Activated T-cell treated with anti-CD3 and anti-CD28 coated beads, Interleukin-2, amount 50 U/mL, for 48 hours (primary cell): ENCODE results near the gene STIMATE.
A peak's percentile ranks its signal among the peaks of the same experiment; 100 is the strongest.

Source experiments
- DNase-seq, 2 experiments: peaks; one replicate each; pipeline ENCODE4 v3.0.0-alpha.2; 2020

The STIMATE gene

GRCh38 chr3:52839268-52839575 lies 58.1 kb downstream of the STIMATE start:
- no peak for DNase-seq

DNA sequence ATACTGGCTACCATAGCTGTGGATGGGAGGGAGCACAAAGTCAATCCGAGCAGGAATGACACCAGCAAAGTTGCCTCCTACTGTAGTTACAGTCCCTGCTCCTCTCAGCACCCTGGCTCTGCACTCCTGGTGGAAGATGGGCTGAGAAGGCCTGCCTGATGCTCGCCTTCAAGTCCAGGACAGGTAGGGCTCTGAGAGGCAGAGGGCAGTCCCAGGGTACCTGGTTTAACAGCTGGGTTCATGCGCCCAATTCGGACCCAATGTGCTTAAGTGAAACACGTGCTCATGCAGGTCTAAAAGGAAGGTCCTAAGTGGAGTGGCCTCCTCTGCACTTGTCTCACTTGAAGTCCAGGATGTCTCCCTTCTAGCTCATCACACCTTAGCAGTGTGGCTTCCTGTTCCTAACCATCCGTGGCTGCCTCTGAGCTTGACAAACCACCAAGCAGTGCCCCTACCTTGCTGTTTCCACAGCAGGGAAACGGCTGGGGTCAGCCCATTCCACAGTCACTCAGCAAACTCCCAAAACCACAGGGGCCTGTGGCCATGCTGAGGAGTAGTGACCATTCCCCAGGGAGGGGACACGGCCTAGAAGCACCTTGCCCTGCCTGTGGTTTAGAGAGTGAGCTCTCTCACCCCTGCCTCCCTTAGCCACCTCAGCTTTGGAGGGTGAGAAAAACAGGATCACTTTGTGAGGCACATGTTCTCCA lies 58.6 kb downstream of the STIMATE start:
- DNase-seq, result no peak

- DNase-seq, result no peak
Observed at GRCh38 chr3:52836986-52837385, 60.4 kb downstream of the STIMATE start.

GRCh38 chr3:52836471-52836845 lies 60.9 kb downstream of the STIMATE start:
- no peak for DNase-seq

GRCh38 chr3:52835766-52836470 lies 61.4 kb downstream of the STIMATE start:
- no peak for DNase-seq

DNA sequence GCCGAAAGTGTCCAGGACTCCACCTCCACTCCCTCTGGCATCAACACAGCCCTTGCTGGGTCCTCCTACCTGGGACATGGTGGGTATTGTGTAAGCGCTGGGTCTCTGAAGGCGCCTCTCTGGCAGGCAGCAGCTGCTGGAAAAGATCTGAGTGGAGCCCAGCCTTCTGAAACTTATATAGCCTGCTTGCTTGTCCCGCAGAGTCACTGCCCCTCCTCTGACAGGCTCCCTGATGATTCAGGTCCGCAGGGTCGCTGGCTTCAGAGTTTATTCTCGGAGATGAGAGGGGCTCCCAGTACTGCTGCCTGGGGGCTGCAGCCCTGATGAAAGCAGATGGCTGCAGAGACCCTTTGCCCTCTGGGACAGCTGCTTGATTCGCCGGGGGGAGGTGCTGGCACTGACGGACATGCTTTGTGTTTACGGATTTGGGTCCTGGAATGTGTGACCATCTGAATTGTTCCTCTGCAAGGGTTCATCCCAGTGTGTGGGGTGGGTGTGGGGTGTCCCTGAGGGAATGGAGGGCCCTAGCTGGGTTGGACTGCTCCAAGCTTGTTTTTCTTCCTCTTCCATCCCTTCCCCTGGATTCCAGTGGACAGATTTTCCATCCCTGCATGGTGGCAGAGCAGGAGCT lies 62.4 kb downstream of the STIMATE start, which contains the start of gene MUSTN1:
Gene MUSTN1 (minus strand): TSS at position 149 of the 631 bp plus-strand sequence. CDS start 71 bp downstream, at position 78.
- DNase-seq, result no peak

- no peak for DNase-seq
Observed at GRCh38 chr3:52833202-52833601, 64.1 kb downstream of the STIMATE start.

DNA sequence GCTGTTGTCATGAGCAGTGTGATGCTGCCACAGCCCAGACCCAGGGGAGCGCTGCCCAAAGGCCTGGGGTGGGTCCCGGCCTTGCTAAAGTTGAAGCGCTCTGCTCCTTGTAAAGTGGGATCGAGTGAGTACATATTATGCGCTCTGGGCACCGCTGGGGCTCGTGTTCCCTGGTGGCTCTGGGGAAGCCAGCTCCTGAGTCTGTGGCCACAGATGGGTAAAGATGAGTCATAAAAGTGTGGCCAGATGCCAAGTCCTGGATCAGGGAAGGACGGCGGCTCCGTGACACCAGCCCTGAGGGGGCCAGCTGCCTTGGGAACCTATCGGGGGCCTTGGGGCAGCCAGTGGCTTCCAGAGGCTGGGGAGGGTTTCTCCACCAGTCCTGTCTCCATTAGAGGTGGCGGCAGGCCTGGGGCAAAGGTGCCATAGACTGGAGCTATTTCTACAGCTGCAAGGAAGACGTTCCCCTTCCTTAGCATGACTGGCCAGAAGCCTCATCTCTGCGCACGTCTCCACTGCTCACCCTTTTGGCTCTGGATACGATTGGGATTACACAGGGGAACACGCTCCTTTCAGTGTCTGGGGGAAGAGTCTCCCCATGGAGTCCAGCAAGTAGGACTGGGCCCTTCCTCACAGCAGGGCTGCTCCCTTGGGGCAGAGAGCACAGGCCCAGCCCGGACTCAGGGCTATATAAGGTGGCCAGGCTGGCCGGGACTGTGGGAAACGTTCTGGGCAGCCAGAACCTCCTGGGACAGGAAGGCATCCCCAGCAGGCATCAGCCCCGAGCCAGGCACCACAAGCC lies 65.6 kb downstream of the STIMATE start:
- no peak for DNase-seq

DNA sequence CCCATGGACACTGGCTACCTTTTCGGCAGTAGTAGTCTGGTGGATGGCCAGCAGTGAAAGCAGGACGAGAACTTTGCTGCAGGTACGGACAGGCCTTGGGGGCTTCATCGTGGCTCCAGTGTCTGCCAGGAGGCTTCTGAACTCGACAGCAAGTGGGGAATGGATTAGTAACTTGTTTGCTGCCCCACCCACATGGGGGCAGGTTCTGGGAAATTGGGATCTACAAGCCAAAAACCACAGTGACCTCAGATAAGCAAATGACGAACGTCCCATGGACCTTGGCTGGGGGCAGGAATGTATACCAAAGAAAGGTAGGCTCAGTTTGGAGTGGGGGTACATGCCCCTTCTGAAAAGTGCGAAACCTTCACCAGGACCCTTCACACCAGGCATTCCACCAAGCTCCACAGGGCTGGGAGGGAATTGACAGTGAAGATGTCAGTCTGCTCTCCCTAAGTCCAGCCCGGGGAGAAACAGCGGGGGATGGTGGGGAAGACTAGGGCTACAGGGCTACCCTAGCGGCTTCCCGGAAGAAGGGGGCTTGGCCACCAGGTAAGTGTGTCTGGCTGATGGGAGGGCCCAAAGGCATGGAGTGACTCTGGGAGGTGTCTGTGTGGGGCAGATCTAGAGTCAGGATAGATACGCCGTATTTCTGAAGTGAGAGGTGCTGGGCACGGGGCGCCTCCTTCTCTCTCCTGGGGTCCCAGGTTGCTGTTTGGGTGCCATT lies 66.7 kb downstream of the STIMATE start, which contains the start of gene ITIH4:
Gene ITIH4 (minus strand): TSS at position 138 of the 724 bp plus-strand sequence. CDS start 30 bp downstream, at position 108.
- no peak for DNase-seq

DNA sequence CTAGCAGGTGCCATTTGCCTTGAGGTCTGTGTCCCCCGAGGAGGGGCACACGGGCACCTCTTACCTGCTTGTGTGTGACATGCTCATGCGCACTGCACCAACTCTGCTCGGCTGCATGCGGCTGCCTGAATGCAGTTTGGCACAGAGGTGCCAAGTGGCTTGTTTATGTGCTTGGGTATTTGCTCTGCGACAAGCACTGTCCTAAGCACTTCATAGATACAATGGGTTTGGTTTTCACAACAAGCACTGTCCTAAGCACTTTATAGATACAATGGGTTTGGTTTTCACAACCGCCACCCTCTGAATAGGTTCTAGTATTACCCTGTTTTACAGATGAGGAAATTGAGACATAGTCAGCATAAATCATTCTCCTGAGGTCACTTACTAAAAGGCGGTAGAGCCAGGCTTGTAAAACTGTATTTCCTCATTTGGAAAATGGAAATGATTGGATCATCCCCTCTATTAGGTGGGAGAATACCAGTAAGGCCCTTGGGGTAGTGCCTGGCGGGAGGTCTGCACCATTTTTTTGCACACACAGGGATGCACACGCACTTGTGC lies 67.4 kb downstream of the STIMATE start:
- no peak for DNase-seq

DNA sequence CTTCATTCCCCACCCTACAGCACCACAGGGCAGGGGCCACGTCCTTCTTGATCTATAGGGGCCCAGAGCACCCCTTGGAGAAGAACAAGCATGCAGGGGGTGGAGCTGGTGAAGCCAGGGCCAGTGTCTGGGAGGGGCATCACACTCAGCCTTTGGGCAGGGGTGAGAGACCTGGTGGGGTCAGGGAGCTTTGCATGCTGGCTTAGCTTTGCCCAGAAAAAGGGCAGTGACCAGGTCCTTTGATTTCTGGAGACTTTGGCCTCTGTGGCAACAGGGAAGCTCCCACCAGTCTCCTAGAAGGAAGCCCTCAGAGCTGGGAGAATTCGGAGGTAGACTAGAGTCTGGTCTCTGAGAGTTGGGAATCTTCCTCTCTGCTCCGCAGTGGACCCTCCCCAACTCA lies 67.9 kb downstream of the STIMATE start:
- DNase-seq, result no peak

GRCh38 chr3:52827866-52828376 lies 69.4 kb downstream of the STIMATE start:
- no peak for DNase-seq

GRCh38 chr3:52827441-52827840 lies 69.9 kb downstream of the STIMATE start:
- DNase-seq, result no peak

DNA sequence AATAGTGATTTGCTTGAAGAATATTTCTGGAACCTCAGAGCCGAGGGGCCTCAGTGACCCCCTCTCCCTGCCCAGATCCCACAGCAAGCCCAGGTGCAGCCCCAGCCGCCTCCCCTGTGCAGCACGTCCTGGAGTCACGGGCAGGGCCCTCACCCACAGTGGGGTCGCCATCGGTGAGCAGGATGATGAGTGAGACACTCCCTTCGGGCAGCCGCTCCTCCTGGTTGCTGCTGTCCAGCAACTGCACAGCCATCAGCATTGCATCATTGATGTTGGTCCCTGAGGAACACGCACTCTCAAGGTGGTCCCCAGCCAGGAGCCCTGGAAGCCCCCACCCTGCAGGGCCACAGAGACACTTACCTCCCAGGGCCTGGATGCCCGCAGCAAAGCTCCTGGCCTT lies 73.3 kb downstream of the STIMATE start:
- no peak for DNase-seq

GRCh38 chr3:52822363-52822762 lies 75.0 kb downstream of the STIMATE start:
- no peak for DNase-seq

GRCh38 chr3:52820736-52821135 lies 76.6 kb downstream of the STIMATE start:
- DNase-seq, result peak; percentile 44 to 55

- no peak for DNase-seq
Observed at GRCh38 chr3:52819936-52820335, 77.4 kb downstream of the STIMATE start.

DNA sequence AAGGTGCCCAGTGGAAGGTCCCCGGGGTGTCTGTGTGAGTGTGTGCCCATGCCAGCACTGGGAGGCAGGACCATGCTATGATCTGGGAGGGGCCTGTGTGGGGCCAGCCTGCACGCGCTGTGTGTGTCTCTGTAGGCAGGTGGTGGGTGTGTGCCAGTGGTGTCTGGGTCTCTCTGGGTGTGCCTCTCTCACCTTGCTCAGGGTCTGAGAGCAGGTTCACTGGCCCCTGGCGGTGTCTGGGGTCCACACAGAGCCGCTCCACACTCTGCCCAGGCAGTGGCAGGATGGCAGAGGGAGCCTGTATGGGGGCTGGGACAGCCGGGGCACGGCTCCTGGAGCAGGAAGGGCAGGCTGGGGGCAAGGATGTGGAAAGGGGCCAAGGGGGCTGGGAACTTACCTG lies 79.5 kb downstream of the STIMATE start:
- no peak for DNase-seq

- no peak for DNase-seq
Observed at GRCh38 chr3:52817221-52817620, 80.1 kb downstream of the STIMATE start.

DNA sequence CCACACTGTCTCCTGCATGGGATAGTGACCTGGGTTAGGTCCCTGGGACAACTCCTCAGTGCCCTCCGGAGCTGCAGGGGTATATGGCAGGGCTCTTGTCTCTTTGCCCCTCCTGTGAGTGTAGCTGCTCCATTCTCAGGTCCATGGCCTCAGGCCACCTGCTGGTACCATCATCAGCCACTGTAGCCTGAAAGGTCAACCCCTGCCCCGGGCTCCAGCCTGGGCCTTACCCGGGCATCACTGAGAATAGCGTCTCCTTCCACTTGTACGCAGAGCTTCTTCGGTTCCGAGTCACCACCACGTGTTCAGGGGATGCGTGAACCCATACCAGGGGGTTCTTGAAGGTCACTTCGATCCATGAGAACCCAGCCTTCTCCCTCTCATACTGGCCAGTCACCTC lies 80.7 kb downstream of the STIMATE start:
- no peak for DNase-seq

DNA sequence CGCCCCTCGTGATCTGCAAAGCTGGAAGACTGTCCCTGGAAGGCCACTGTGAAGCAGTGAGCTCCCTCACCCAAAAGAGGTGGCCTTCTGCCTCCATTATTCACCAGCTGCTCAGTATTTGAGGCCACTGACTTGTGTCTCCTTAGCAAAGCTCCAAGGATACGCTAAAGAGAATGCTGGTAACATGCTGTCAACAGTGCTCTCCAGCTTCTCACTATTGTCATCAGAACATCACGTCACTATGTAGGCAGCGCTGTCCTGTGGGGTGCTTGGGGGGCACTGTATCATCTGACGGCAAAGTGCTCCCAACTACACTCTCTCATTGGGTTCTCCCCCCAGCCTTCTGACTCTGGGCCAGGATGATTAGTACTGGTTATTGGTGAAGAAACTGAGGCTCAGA lies 81.1 kb downstream of the STIMATE start:
- DNase-seq, result no peak

DNA sequence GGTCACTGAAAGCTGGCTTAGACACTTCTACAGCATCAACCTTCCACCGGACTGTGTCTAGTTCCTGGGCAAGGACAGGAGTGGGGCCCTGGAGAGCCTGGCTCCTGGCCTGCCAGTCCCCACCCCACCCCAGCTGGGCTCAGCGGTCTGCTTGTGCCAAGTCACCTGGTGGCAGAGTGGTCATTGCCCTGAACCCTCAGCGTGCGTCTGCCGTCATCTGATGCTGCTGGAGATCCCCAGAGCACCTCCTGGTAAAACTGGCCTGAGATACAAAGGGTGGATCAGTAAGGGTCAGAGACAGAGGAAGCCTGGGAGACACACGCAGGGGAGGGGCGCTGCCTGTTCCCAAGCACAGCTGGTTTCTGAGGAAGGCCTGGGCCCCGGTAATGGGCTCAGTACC lies 83.5 kb downstream of the STIMATE start:
- no peak for DNase-seq
